ENCODE results near the gene PARD3B.
A peak's percentile ranks its signal among the peaks of the same experiment; 100 is the strongest.

PARD3B gene

DNA sequence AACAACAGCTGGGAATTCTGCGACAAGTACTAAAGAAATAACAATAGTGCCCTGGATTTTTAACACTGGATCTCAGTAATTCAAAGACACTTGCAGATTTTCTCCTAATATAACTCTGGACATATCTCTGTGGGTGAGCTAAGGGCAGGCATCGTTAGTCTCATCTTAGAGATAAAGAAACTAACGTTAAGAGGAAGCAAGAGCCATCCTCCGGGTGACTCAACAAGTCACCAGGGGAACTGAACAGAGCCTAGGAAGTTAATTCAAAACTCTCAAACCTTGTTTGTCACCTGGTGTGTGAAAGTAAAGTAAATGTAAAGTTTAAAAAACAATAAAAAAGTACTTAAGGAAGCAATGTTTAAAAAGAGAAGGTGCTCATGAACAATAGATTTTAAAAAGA lies 1095.4 kb downstream of the PARD3B start:
- TF ChIP-seq, protein P1, sequence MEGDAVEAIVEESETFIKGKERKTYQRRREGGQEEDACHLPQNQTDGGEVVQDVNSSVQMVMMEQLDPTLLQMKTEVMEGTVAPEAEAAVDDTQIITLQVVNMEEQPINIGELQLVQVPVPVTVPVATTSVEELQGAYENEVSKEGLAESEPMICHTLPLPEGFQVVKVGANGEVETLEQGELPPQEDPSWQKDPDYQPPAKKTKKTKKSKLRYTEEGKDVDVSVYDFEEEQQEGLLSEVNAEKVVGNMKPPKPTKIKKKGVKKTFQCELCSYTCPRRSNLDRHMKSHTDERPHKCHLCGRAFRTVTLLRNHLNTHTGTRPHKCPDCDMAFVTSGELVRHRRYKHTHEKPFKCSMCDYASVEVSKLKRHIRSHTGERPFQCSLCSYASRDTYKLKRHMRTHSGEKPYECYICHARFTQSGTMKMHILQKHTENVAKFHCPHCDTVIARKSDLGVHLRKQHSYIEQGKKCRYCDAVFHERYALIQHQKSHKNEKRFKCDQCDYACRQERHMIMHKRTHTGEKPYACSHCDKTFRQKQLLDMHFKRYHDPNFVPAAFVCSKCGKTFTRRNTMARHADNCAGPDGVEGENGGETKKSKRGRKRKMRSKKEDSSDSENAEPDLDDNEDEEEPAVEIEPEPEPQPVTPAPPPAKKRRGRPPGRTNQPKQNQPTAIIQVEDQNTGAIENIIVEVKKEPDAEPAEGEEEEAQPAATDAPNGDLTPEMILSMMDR (conservative IDR thresholded peaks at IDR 0.05; ENCODE audit: low read depth), result no peak
- POLR2A ChIA-PET (ENCODE audit: low non-redundant PET), result no interaction called here
- H3K27ac ChIP-seq, result no peak overlapping the region
- no peak for DNase-seq (ENCODE audit: low spot score)
- CTCF ChIA-PET, result no interaction called here

DNA sequence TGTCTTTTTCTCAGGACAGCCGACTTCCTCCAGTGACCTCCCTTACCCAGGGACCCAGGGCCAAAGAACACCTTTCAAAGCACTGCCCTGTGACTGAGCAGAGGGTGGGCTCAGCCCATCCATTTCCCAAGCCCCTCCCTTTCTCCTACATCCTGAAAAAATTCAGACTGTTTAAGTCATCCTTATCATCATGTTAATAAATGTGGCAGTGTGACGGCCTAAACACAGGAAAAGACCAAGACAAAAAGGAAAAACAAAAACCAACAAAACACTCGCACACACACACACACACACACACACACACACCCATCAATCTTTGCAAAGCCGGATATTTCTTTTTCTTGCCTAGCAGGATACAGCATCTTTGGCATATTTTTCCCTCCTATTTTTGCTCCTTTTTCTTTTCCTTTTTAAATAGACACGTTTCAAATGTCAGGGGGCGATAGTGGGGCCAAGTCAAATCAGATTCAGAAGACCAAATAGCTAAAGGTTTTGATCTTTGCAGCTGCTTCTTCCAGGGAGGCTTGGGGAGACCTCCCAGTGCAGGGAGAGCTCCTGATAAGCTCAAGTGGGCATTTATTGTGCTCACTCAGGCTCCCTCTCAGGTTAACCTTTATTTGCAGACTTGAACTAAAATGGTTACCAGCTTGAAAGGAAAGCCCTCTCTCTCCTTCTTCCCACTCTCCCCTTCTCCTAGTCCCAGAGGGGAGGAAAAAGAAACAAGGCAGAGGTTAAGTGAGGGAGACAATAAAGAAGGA lies 1097.5 kb downstream of the PARD3B start:
- TF ChIP-seq, protein P1 (conservative IDR thresholded peaks at IDR 0.05; ENCODE audit: low read depth), result no peak
- no peak overlapping the region for H3K27ac ChIP-seq
- ChIA-PET CTCF (interaction anchor here (0.7 kb wide), 1 partner anchor 17 kb away, joined by 6 read pairs; no protein-coding TSS in a partner anchor), POLR2A (ENCODE audit: low non-redundant PET) (no interaction called here)
- no peak for DNase-seq (ENCODE audit: low spot score)

DNA sequence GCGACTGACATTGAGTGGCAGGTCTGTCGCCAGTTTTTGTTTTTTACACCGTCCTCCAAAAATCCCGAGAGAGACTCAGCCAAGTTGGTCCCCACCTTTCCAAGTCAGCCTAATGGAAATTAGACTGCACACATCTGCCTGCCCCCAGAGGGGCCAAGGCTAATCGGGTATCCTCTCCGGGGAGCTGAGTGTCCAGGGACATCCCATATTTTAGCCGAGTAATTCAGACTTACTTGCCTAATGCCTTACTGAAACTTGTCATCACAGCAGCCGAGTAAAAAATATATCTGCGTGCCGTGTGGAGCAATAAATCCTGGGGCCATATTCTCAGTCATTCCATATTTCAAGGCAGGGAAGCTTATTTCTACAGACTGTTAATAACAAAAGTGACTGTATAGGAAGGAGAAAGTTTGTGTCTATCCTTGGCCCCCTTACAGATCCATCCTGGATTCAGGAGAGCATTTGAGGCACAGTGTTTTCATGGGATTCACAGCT lies 1098.2 kb downstream of the PARD3B start:
- no peak overlapping the region for H3K27ac ChIP-seq
- ChIA-PET CTCF (interaction anchor here (0.7 kb wide), 1 partner anchor 16 kb away, joined by 6 read pairs; no protein-coding TSS in a partner anchor), POLR2A (ENCODE audit: low non-redundant PET) (no interaction called here)
- TF ChIP-seq, protein P1 (conservative IDR thresholded peaks at IDR 0.05; ENCODE audit: low read depth), result no peak
- DNase-seq (ENCODE audit: low spot score), result no peak

DNA sequence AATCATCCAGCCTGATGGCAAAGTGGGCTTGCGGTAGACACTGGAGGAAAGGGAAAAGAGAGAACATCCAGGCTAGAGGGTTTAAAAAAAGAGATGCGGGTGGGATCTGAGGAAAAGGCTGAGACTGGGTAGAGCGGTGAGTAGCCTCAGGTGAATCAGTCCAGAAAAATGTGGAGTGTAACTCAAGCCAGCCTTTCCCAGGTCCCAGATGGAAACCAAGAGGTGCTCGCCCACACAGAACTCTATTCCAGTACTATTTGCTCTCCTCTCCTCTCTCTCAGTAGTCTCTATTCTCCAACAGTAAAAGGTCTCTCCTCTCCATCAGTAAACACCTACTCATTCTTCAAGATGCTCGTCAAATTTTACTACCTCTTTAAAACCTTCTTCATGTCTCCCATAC lies 1098.7 kb downstream of the PARD3B start:
- peak; percentile 28 for DNase-seq (ENCODE audit: low spot score)
- TF ChIP-seq, protein P1 (conservative IDR thresholded peaks at IDR 0.05; ENCODE audit: low read depth), result no peak
- no peak overlapping the region for H3K27ac ChIP-seq
- ChIA-PET CTCF (no interaction called here), POLR2A (ENCODE audit: low non-redundant PET) (no interaction called here)

DNA sequence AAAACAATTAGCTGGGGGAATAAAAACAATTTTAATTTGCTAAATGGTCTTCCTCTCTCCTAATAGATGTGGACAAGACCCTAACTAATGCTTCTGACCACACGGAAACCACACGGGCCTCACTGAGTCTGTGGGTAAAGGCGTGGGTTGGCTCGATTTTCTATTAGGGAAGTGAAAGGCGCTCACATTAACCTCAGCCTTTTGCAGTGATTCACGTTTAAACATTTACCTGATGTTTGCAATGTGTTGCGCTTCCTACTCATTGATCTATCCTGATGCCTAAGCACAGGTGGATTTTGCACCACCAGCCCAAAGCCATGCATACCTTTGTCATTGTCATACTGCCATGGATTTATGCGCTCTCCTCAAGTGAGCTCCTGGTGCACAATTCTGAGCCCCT lies 1101.4 kb downstream of the PARD3B start:
- ChIA-PET CTCF (no interaction called here), POLR2A (ENCODE audit: low non-redundant PET) (no interaction called here)
- H3K27ac ChIP-seq, result no peak overlapping the region
- TF ChIP-seq, protein P1 (conservative IDR thresholded peaks at IDR 0.05; ENCODE audit: low read depth), result no peak
- no peak for DNase-seq (ENCODE audit: low spot score)

DNA sequence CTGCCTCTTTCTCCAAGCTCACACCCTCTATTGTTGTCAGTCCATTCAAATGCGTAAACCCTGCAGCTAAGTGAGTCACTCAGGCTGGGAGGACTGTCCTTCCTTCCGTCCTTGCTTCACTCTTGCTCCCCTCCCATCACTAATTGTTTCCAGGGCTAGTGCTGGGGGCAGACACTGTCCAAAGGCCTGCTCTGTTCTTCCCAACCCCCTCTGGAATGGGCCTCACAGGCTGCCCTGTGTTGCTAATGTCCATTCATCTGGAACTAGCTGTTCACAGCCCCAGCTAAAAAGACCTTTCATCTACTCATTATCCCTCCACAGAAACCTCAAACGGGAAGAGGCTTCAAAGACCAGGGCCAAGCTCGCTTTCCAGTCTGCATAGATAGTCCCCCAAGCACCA lies 1105.2 kb downstream of the PARD3B start:
- CTCF ChIA-PET, result no interaction called here
- DNase-seq (ENCODE audit: low spot score), result peak; percentile 67
- TF ChIP-seq, protein P1 (conservative IDR thresholded peaks at IDR 0.05; ENCODE audit: low read depth), result no peak
- H3K27ac ChIP-seq, result no peak overlapping the region
- POLR2A ChIA-PET (ENCODE audit: low non-redundant PET), result no interaction called here

Data from RWPE1 (cell line).